HG03095 (cell line): Measurements from ENCODE around the gene KIF21A.

Source experiments
- ATAC-seq: cut with Tn5 transposase; IDR thresholded peaks from one replicate; pipeline ENCODE4 v1.9.1; 2021; ENCODE audit warnings: moderate library complexity; ENCODE audit not compliant: unreplicated experiment

KIF21A gene

DNA sequence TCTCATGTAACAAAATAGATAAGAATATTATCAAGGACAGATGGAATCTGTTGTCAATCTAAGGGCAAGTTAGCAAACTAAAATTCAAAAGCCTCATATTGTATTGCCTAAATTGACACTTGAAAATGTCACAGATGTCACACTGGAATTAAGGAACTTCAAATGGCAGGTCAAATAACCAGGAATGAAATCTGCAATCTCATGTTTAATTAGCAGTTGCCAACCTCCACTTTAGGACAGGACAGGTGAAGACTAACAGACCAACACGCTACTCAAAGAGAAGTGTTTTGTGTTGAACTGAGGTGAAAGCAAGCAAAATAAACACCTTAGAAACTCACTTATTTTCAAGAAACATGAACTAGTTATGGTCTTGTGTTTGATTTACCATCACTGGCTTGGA lies 11.1 kb downstream of the KIF21A start:
- no peak for ATAC-seq

DNA sequence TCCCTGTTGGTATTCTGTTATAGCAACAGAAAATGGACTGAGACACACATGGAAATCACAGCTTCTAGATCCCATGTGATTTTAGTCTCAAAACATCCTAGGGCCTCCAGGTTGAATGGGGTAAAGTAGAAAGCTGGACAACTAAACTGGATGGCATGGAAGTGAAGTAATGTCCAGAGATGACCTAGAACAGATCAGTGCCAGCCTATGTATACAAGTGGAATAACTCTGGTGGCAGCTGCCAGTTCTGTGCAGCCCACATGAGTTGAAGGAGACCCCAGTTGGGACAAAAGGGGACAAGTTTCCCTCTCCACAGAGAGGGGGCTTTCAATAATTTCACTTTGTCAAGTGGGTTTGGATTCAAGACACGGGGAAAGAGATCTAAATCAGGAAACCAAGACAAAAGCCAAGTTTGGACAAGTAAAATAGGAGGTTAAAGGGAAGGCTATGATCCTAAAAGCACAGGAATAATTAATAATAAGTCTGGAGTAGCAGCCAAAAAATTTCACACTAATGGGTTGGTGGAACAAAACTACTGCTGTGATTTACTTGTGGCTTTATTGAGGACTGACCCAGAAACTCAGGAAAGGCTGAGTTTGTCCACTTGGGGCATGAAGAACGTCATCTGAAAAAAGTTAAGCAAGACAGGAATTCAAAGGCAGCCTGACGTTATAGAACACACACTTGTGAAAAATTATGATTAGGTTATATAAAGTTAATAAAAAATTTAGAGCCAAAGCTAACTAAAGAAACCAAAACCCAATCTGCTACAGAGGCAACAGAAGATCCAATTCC lies 11.7 kb downstream of the KIF21A start:
- no peak for ATAC-seq

DNA sequence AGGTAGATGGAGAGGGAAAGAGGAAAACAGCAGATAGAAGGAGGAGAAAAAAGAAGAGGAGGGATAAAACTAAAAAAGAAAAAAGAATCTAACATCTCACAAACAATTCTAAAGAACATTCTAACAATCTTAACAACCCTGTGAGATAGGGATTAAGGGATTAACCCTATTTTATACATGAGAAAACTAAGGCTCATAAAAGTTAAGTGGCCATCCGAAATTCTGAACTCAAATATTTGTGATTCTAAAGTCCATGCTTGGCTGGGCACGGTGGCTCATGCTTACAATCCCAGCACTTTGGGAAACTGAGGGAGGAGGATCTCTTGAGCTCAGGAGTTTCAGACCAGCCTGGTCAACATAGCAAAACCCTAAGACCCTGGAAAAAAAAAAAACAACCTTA lies 13.1 kb downstream of the KIF21A start:
- ATAC-seq, result no peak

DNA sequence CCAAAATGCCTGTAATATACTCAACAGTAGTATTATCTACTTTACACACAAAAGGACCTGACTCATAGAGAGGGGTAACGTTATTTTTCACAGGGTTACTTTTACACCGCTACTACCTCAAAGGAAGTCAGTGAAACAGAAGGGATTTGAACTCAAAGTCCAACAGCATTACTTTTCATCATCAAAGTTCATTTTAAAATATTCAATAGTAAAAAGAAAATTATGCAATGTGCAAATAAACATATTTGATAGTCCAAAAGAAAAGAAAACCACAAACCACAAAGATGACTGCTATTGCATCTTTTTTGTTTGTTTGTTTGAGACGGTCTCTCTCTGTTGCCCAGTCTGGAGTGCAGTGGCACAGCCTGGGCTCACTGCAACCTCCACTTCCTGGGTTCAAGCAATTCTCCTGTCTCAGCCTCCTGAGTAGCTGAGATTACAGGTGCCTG lies 15.5 kb downstream of the KIF21A start:
- no peak for ATAC-seq

DNA sequence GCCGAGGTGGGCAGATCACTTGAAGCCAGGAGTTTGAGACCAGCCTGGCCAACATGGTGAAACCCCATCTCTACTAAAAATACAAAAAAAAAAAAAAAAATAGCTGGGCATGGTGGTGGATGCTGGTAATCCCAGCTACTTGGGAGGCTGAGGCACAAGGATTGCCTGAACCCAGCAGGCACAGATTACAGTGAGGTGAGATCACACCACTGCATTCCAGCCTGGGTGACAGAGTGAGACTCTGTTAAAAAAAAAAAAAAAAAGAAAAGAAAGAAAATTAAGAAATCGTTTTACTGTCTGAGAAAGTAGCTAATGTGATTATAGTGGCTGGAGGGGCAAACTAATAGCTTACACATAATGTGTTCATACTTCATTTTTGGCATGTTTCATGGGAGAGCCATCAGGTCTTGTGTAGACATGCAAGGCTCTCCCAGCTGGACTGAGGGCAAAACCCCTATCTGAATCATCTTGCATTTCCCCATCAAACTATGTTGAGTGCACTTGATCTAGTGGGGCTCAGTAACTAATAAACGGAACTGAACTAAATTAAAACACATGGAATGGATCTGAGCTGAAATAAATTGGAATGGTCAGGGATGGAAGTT lies 16.2 kb downstream of the KIF21A start:
- ATAC-seq, result no peak

DNA sequence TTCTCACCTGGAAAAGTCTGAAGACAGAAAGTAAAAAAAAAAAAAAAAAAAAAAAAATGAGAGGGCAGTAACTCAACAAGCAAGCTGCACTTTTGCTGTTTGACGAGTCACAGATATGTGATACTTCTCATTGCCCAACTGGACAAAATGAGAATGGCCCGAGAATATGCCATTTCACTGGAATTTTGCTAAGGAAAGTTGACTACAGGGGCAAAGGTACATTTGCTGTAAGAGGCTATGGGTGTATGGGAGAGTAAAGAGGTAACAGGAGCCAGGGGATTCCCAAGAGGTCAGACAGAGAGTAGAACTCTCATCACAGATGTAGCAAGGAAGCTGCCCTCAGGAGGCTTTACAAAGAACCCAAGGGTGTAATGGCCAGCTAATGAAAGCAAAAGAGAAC lies 22.9 kb downstream of the KIF21A start:
- no peak for ATAC-seq

DNA sequence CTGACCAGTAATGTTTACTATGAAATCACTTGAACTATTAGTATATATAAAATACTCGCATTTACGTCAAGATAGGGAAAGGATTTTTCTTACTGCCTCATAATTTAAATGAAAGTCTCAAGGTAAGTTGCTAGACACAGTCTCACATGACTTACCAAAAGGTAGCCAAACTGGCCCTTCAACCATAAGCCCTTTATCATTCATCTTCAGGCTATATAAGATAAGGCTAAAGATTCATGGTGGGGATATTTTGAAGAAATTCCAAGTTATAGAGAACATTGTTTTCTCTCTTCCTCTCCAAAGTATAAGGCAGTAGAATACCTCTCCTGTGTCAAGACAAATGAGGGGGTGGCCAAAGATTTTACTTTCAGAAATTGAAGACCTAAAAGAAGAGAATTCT lies 23.4 kb downstream of the KIF21A start:
- no peak for ATAC-seq

DNA sequence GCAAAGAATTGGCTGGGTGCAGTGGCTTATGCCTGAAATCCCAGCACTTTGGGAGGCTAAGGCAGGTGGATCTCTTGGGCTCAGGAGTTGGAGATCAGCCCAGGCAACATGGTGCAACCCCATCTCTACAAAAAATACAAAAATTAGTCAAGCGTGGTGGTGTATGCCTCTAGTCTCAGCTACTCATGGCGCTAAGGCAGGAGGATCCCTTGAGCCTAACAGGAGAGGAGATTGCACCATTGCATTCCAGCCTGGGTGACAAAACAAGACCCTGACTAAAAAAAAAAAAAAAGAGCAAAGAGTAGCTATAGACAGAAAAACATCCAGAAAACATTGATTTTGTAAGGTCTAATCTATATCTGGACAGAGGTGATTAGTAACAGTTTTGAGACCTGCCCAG lies 25.0 kb downstream of the KIF21A start:
- no peak for ATAC-seq

DNA sequence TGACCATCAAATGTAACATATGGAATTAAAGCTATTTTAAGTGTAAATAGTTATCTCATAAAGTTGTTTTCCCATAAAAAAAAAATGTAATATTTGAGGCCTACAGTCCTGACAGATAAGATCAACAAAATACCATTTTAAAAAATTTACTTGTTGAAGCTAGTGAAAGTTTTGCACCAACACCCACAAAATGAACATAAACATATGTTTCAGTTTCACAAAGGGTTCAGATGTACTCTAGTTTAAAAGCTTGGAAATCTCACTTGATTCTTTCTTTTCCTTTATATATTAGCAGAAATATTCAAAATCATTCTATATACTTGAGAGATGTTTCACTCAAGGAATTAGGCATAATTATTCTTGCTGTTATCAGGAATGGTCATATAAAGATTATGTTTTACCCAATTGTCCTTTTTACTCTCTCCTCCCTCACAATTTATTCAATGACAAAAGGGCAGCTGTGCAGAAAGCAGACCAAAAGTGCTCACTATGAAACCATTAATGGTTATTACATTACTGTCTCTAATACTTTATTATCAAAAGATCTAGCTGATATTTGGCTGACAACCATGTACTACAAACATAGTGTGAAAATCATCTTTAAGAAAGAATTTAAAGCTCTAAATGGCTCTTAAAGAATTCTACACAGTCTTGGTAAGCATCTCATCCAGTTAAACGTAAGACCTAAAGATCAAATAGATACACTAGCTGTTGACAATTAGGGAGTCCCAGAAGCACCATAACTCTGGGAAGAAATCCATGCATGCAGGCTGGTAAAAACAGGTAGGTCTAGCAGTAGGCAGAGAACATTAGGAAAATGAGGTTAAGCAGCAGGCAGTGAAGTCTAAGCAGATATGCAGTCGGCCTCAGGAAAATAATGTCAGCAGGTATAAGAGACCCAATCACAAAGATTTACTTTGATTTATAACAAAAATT lies 28.8 kb downstream of the KIF21A start:
- ATAC-seq, result no peak

DNA sequence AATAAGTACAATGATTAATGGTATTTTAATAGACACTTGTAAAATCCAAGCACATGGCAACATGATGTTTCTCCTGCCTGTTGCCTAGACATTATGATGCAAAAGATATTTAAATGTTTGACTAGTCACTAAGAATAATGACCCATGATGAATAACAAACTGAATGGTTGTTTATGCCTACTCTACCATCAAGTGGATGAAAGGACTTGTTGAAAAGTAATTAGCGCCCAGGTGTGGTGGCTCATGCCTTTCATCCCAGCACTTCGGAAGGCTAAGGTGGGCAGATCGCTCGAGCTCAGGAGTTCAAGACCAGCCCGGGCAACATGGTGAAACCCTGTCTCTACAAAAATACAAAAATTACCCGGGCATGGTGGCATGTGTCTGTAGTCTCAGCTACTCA lies 30.7 kb downstream of the KIF21A start:
- ATAC-seq, result no peak

DNA sequence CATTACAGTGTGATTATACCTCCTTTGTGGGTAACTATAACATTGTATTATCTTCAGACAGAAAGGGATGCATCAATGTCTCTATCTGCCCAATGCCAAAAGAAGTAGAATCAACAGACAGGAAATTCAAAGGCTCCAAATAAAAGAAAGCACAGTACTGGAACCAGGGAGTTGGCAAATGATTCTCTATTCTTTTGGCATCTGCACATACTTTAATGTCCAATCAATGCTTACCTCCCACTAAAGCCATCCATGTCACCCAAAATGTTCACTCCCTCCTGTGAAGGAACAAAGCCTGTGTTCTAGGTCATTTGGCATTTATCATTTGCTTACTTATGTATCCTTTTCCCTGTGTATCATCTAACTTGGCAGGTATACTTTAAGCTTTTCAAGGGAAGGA lies 36.7 kb downstream of the KIF21A start:
- ATAC-seq, result no peak

DNA sequence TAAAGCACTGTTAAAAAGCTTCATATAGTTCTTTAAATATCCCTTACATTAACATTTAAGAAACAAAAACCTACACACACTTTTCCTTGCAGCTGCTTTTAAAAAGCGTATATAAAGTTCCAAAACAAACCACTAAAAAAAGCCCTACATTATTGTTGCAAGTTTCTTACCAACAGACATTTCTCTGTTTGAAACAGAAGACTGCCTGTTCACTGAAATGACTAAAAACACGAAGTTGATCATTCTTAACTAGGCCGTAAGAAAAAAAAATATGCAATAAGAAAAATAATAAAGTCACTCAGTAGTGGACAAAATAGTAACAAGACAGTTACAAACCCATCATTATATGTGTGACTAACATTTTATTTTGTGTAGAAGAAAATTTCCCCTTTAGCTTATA lies 37.3 kb downstream of the KIF21A start:
- no peak for ATAC-seq

DNA sequence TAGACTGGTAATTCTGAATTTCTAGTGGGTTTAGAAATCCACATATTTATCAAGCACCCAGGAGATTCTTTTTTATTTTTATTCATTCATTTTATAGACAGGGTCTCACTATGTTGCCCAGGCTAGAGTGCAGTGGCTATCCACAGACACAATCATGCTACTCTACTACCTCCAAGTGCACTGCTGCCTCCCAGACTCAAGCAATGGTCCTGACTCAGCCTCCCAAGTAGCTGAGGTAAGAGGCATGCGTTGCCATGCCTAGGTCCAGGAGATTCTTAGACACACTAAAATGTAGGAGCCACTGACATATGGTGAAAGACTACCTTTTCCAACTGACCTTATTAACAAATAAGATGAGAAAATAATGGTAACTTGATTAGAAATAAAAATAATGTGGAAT lies 38.9 kb downstream of the KIF21A start:
- no peak for ATAC-seq

DNA sequence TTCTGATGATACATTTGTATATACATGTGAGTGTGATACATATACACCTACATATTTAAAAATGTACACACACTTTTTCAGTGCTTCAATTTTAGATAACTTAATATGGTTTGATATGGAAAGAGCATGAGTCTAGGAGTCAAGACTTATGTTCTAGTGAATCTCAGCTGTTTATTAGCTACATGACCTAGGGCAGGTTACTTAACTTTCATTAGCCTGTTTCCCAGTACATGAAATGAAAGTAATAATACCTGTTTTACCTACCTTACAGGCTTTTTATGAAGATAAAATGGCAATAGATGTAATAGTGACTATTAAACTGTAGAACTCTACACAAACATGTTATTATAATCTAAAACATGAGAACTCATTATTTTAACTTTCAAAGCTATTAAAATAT lies 39.5 kb downstream of the KIF21A start:
- ATAC-seq, result no peak

DNA sequence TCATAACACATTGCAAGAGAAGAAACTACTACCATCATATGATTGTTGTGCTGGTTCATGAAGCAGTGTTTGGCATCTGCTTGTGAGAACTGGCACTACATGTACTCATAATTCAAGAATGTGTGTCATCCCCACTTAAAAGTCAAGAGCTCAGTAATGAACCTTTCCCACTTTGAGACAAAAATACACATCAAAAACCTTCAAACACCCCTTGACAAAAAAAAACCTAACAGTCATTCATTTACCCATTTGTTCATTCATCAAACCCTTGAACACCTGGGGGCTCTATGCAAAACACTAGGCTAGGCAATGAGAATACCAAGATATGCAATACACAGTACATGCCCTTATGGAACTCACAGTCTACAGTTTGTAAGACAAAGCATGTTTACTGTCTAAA lies 40.0 kb downstream of the KIF21A start:
- ATAC-seq, result no peak

DNA sequence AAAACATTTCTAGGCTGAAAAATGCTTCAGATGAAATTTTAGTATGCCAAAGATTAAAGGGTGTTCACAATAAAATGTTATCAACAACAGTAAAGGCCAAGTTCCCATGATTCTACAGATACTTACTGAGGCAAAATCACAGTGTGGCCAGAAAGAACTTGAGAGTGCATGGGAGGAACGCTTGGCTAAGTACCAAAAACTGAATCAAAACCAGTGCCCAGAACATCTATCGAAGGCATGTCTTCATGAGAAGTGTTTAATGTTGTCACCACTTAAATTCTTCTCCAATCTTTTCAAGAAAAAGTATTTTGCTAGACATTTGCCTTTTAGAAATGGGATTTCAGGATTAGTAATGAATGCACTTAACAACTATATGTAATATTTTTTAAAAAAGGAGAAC lies 41.5 kb downstream of the KIF21A start:
- no peak for ATAC-seq

DNA sequence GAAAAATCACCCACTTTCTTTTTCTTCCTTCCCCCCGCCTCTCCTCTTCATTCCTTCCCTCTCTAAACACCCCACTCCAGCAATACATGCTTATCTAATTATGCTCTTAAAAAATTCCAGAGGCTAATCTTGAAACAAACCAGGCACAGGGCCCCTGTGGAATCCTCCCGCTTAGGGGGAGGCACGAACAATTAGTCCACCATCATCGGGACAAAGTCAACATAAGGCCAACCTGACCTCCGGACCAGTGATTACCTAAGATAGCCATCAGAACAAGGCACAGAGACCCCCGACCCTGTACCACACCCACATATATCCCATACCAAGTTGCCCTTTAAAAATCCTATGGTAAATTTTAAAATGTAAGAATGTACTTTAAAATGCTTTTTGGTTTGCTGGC lies 47.1 kb downstream of the KIF21A start:
- no peak for ATAC-seq

DNA sequence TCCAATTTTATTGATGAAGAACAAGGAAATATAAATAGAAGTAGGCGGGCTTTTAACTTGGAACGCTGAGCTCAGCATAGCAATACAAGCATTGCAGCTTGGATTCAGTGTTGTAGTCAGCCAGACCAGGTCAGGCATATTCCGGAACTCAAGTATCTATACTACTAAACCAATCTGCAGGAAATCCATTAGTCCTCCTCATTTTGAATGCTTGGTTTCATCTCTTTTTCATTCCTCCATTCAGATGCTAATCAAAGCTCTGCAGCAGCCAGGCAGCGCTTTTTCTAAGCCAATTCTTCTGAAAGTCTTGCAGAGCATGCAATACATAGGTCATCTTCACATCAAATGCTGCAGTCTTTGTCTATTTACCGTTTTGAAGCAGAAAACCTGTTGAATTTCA lies 49.0 kb downstream of the KIF21A start:
- ATAC-seq, result no peak

DNA sequence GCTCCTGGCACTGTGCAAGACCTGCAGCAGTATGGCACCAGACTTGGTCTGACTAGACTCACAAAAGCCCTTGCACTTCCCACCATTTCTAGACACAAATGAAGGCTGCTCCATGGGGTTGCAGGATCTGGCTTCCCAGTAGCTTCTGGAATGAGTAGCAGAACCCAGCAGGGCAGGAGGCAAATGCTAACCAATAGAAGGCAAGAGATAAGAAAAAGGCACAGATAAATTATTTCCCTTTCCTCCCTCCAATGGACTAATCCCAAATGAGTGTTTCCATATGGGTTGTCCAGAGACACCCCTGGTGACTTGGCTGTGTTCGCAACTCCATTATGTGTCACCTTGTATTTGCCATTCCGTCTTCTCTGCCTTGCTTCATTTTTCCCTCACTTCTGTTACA lies 49.7 kb downstream of the KIF21A start:
- ATAC-seq, result no peak

DNA sequence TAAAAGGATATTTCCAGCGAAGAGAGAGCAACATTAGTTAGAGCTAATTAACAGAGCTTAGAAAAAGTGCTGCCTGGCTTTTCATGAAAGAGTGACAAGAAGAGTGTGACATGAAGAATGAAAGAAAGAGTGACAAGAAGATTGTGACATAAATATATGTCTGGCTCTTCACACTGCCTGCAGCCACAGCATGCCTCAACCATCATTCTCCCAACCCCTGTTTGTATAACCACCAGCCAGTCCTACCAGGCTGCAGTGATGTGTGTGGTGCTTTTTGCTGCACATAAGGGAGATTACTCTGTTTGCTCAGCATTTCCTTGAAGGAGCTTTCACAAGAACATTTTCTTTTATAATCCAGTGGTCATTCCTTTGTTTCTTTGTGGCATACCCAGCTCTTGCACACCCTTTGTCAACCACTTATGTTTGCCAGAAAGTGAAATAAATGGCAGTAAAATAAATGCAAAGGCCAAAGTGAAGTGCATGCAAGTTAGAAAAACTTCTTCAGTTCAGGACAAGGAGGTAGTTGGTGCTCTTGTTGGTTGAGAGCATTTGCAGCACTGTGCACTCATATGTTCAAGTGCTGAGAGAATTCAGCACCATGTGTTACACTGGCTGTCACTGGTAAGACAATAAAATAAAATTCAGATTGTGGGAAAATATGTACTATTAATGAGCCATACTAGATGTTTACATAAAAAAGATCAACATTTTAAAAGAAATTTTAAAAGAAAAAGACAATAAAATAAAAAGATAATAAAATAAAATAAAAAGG lies 50.6 kb downstream of the KIF21A start:
- no peak for ATAC-seq

DNA sequence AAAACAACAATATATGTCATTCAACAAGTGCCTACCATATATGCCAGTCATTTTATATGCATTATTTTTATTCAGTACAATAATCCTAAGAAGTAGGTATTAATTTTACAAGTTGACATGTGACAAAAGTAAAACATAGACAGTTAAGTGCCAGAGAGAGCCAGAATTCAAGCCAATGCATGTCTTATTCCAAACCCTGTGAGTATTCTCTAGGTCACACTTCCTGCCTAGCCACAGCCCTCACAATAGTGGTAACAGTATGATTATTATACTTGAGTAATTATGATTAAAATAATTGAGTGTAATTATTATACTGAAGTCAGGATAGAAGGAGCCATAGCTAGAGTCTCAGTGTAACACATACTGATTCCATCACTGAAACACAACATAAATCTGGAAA lies 52.2 kb downstream of the KIF21A start:
- no peak for ATAC-seq
